ENCODE data around the gene AGPS.

GRCh38 chr2:177586154-177586553 lies 193.6 kb downstream of the AGPS start:
- TF ChIP-seq EZH2 (IDR thresholded peaks at IDR 0.05; ENCODE audit: insufficient read depth, poor library complexity, severe bottlenecking) = no peak
- TF ChIP-seq EZH2phosphoT487 (IDR thresholded peaks at IDR 0.05; ENCODE audit: insufficient read depth, low read depth) = no peak

All from GM23248 (cell line).